Kidney (tissue), 14 donors: Measurements from ENCODE around the gene P2RX6. TPM values are rescaled to one million over a fixed set of nuclear protein-coding genes. Genes with fewer than 3 reads are reported as not detected.

Experiments
- DNase-seq, 5 donors: peaks; one replicate each; pipeline ENCODE4 v3.0.0-alpha.2; 2013 to 2020
- FAIRE-seq: peaks from 2 replicates; lab custom pipeline; 2012; peaks lifted over from hg19 to GRCh38; lab: Jason Lieb, UNC
- H3K27ac ChIP-seq, 2 donors: one replicate each; pipeline ENCODE4 v1.7.0; 2013; ENCODE audit warnings: low read depth in 2 of 2, low read length in 2 of 2, inconsistent platforms in 1 of 2
- H3K27me3 ChIP-seq: one replicate; pipeline ENCODE4 v1.7.1; 2013; ENCODE audit warnings: low read length, inconsistent platforms; ENCODE audit not compliant: control insufficient read depth, insufficient read depth
- H3K36me3 ChIP-seq, 3 donors: one replicate each; pipeline versions ENCODE4 v1.7.0 to v1.7.1; 2013; ENCODE audit warnings: low read length in 3 of 3, control low read depth in 1 of 3, inconsistent platforms in 1 of 3; ENCODE audit not compliant: insufficient read depth in 3 of 3, control insufficient read depth in 2 of 3
- H3K4me1 ChIP-seq, 3 donors: one replicate each; pipeline versions ENCODE4 v1.7.0 to v1.7.1; 2013; ENCODE audit warnings: low read length in 3 of 3, inconsistent platforms in 1 of 3, low read depth in 1 of 3; ENCODE audit not compliant: control insufficient read depth in 2 of 3, insufficient read depth in 2 of 3
- H3K4me3 ChIP-seq, 3 donors: one replicate each; pipeline versions ENCODE4 v1.7.0 to v1.8.1; 2013; ENCODE audit warnings: low read length in 3 of 3, control low read depth in 1 of 3, inconsistent platforms in 1 of 3
- H3K9ac ChIP-seq, 3 donors: one replicate each; pipeline versions ENCODE4 v1.7.0 to v1.7.1; 2013; ENCODE audit warnings: low read length in 3 of 3, control low read depth in 1 of 3, inconsistent platforms in 1 of 3
- H3K9me3 ChIP-seq, 3 donors: one replicate each; pipeline versions ENCODE4 v1.7.0 to v1.7.1; 2013; ENCODE audit warnings: low read length in 3 of 3, control low read depth in 1 of 3, inconsistent platforms in 1 of 3; ENCODE audit not compliant: control insufficient read depth in 2 of 3, insufficient read depth in 1 of 3
- intact Hi-C: fragments of 100-400 bp; cut with DNase I; formaldehyde crosslinking; loops from one replicate; pipeline ENCODE4 v1.11.1; 2022
- polyA plus RNA-seq: library from polyadenylated mRNA; stranded (reverse); fragments of 350-450 nt; fragmentation: Illumina TruSeq; extraction: RNeasy Lipid Tissue Mini Kit (QIAGEN cat#74804); gene quantifications from one replicate; pipeline ENCODE4 v1.2.3, GENCODE V29; 2014; ENCODE audit warnings: low read depth, low replicate concordance; ENCODE audit not compliant: insufficient read depth
- total RNA-seq: library from RNA; stranded (reverse); fragmentation: NEBNext Ultra II Directional; extraction: Animal tissue kit (Norgen Biotek cat#: 25700); gene quantifications from one replicate; pipeline ENCODE4 v1.2.1, GENCODE V29; 2021
- TF ChIP-seq, protein P1 (sequence below): IDR thresholded peaks from 3 replicates; pipeline ENCODE4 v1.5.1; 2012; ENCODE audit warnings: mild to moderate bottlenecking, moderate library complexity, borderline replicate concordance; ENCODE audit not compliant: insufficient read depth; ENCODE audit errors: extremely low read depth
- donor health status: control.
- donor health status: control.
- donor health status: control.
- donor health status: control.
- donor health status: control.
- donor health status: DM: yes; HTN: yes; CAD: no.
- donor health status: Normal renal cell carcinoma (clear cell type).

The P2RX6 gene
- total and polyA plus RNA-seq, 2 donors from 2014 or later, result 1.0 to 1.6 TPM

GRCh38 chr22:20981787-20982562 lies 33.0 kb upstream of the P2RX6 start, which contains the start of gene LZTR1:
Gene LZTR1 (plus strand): TSS chr22:20982297. CDS start chr22:20982372, 75 bp downstream.
- no peak for FAIRE-seq
- H3K27me3 ChIP-seq, result no peaks in the 10 kb centered on the region
- TF ChIP-seq, protein P1, sequence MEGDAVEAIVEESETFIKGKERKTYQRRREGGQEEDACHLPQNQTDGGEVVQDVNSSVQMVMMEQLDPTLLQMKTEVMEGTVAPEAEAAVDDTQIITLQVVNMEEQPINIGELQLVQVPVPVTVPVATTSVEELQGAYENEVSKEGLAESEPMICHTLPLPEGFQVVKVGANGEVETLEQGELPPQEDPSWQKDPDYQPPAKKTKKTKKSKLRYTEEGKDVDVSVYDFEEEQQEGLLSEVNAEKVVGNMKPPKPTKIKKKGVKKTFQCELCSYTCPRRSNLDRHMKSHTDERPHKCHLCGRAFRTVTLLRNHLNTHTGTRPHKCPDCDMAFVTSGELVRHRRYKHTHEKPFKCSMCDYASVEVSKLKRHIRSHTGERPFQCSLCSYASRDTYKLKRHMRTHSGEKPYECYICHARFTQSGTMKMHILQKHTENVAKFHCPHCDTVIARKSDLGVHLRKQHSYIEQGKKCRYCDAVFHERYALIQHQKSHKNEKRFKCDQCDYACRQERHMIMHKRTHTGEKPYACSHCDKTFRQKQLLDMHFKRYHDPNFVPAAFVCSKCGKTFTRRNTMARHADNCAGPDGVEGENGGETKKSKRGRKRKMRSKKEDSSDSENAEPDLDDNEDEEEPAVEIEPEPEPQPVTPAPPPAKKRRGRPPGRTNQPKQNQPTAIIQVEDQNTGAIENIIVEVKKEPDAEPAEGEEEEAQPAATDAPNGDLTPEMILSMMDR, result peak; percentile 32
- H3K4me3 ChIP-seq, result peak within 1 kb of the TSS; percentile 78 to 83 (median 81)
- intact Hi-C loops, result no loop called here
- H3K9me3 ChIP-seq, result no peaks in the 10 kb centered on the region
- H3K36me3 ChIP-seq, result peaks cover 0 to 5% (median 2%) of the 10 kb centered on the region in 3 donors
- H3K9ac ChIP-seq, result peak within 1 kb of the TSS; percentile 64 to 89 (median 67)
- peak; percentile 86 to 95 (median 91) for DNase-seq
- H3K27ac ChIP-seq, result peak within 1 kb of the TSS; percentile 75 to 89
- peaks cover 0 to 29% (median 27%) of the 10 kb centered on the region in 3 donors for H3K4me1 ChIP-seq

GRCh38 chr22:20982563-20982882 lies 32.4 kb upstream of the P2RX6 start:
- Histone ChIP-seq H3K36me3 (peaks cover 0 to 5% (median 2%) of the 10 kb centered on the region in 3 donors), H3K9ac (peak overlapping the region; percentile 45 to 89 (median 63)), H3K27me3 (no peaks in the 10 kb centered on the region), H3K4me3 (peak overlapping the region; percentile 78 to 83 (median 81)), H3K4me1 (peaks cover 0 to 29% (median 27%) of the 10 kb centered on the region in 3 donors), H3K9me3 (no peaks in the 10 kb centered on the region), H3K27ac (peak overlapping the region in 1 of 2 donors; percentile 75)
- no peak for FAIRE-seq
- TF ChIP-seq, protein P1, result no peak
- DNase-seq, result no peak
- intact Hi-C loops, result no loop called here

DNA sequence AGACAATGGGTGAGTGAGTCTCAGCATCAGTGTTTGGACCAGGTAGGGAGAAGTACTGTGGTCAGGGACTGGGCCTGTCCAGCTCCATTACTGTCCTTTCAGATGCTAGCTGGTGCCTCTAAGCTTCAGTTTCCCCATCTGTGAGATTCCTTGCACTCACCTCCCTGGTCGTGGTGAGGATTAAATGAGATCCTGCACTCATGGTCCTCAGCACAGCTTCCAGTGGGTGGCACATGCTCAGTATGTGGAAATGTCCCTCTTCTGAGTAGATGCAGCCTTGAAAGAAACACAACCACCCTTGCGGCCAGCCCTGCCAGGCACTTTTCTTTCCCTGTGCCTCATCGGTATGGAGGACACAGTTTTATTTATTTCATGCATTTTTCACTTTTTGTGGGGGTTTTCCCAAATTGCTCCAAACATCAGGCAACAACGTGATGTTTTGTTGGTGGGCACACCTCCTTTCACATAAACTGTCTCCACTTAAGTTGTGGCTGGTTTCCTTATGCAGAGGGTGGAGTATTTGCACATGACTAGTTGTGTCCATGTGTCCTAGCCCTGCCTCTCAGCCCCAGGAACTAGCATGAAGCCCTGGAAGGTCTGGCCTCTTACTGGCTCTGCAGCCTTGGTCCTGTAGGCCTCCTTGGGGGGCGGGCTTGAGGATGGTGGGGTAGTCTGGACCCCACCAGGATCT lies 31.7 kb upstream of the P2RX6 start:
- intact Hi-C loops, result no loop called here

More for the DNA sequence above, 31.7 kb upstream of the P2RX6 start:
- no peaks in the 10 kb centered on the region for H3K27me3 ChIP-seq
- H3K4me3 ChIP-seq, result peak overlapping the region; percentile 78 to 83 (median 81)
- peaks cover 0 to 29% (median 27%) of the 10 kb centered on the region in 3 donors for H3K4me1 ChIP-seq
- TF ChIP-seq, protein P1, result no peak
- H3K27ac ChIP-seq, result no peak overlapping the region
- H3K9ac ChIP-seq, result peak overlapping the region; percentile 45 to 89 (median 63)
- peaks cover 0 to 5% (median 2%) of the 10 kb centered on the region in 3 donors for H3K36me3 ChIP-seq
- no peaks in the 10 kb centered on the region for H3K9me3 ChIP-seq
- DNase-seq, result no peak
- no peak for FAIRE-seq
